Measurements from ENCODE around the gene ATP11B. TPM values are rescaled to one million over a fixed set of nuclear protein-coding genes. Genes with fewer than 3 reads are reported as not detected.

ATP11B gene
- total RNA-seq, 1 donor, result 79.9 TPM

DNA sequence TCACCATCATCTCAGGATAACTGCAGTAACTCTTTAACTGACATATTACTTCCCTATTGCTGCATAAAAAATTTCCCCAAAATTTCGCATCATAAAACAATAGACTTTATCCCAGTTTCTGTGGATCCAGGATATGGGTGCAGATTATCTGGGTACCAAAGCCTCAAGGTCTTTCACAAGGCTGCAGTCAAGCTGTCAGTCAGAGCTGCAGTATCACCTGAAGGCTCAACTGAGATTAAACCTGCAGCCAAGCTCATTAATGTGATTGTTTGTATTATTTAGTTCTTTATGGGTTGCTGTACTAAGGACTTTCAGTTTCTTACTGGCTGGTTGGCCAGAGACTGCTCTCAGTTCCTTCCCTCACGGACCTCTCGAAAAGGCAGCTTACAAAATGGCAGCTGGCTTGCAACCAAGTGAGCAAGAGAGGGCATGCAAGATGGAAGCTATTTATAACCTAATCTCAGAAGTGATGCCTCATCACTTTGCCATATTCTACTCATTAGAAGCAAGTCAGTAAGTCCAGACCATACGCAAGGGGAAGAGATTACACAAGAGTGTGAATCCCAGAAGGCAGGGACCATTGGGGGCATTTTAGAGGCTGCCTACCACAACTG lies 132.1 kb downstream of the ATP11B start:
- DNase-seq (ENCODE audit: low read depth), result peak; percentile 53

DNA sequence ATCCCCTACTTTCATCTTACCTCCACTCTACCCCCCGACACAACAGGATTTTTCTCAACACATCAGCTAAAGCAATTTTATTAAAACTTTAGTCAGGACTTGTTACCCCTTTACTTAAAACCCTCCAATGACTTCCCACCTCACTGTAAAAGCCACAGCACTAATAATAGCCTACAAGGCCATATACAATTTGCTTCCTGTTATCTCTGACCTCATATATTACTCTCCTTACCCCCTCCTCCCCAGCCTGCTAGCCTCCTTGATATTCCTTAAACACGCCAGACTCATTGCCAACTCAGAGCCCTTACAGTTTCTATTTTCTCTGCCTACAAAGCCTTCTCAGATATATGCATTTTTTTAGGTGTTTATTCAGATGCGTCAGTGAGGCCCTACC lies 132.6 kb downstream of the ATP11B start:
- DNase-seq (ENCODE audit: low read depth), result no peak
- no peak overlapping the region for H3K4me3 ChIP-seq (ENCODE audit: low read depth, low read length)
- TF ChIP-seq, protein P1, sequence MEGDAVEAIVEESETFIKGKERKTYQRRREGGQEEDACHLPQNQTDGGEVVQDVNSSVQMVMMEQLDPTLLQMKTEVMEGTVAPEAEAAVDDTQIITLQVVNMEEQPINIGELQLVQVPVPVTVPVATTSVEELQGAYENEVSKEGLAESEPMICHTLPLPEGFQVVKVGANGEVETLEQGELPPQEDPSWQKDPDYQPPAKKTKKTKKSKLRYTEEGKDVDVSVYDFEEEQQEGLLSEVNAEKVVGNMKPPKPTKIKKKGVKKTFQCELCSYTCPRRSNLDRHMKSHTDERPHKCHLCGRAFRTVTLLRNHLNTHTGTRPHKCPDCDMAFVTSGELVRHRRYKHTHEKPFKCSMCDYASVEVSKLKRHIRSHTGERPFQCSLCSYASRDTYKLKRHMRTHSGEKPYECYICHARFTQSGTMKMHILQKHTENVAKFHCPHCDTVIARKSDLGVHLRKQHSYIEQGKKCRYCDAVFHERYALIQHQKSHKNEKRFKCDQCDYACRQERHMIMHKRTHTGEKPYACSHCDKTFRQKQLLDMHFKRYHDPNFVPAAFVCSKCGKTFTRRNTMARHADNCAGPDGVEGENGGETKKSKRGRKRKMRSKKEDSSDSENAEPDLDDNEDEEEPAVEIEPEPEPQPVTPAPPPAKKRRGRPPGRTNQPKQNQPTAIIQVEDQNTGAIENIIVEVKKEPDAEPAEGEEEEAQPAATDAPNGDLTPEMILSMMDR (IDR thresholded peaks at IDR 0.05; ENCODE audit: insufficient read depth, low read depth, low read length), result no peak

More for the DNA sequence above, 132.1 kb downstream of the ATP11B start:
- no peak overlapping the region for H3K4me3 ChIP-seq (ENCODE audit: low read depth, low read length)
- TF ChIP-seq, protein P1 (IDR thresholded peaks at IDR 0.05; ENCODE audit: insufficient read depth, low read depth, low read length), result no peak

DNA sequence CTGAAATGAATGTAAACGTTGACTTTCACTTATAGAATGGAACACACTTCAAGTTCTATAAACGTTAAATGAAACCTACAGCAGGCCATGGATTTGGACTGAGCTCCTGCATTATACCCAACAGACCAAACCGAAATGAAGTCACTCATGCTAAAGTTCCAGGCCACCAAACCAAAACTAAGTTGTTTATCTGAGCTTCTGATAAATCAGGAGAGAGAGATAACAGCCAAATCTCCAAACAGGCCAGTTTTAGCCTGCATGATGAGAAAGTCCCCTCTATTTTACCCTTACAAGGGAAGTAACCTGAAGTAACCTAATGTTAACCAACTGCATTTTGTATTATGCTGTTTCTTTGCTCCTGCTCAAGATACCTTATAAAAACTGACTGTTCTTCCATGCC lies 142.5 kb downstream of the ATP11B start:
- DNase-seq (ENCODE audit: low read depth), result no peak
- H3K4me3 ChIP-seq (ENCODE audit: low read depth, low read length), result no peak overlapping the region
- TF ChIP-seq, protein P1 (IDR thresholded peaks at IDR 0.05; ENCODE audit: insufficient read depth, low read depth, low read length), result no peak

DNA sequence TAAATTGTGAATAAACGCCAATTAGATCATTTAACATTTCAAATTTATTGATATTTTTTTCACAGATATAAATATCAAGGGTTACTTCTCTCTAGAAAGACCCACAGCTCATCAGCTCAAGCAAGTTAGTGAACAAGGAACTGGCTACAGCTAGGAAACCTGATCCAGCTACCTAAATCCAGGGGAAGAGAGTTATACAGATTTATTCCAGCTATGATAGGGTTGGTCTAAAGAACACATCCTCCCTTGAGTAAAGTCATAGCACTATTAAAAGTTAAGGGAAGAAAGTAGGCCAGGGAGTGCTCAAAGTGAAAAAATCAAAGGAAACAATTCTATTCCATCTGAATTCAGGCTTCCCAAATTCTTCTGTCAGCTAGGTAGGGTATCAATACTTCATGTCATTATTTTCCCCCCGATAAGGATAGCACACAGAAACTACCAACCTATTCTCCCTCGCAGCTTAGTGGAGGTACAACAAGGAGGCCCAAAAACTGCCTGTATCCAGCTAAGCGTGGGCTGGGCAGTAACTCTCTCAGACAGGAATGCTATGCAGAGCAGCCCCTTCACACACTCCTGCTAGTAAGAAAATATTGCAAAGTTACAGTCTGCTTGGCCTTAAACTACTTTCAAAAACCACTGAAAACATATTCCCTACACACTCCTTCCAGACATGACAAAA lies 143.1 kb downstream of the ATP11B start:
- TF ChIP-seq, protein P1 (IDR thresholded peaks at IDR 0.05; ENCODE audit: insufficient read depth, low read depth, low read length), result no peak
- DNase-seq (ENCODE audit: low read depth), result no peak
- H3K4me3 ChIP-seq (ENCODE audit: low read depth, low read length), result no peak overlapping the region

DNA sequence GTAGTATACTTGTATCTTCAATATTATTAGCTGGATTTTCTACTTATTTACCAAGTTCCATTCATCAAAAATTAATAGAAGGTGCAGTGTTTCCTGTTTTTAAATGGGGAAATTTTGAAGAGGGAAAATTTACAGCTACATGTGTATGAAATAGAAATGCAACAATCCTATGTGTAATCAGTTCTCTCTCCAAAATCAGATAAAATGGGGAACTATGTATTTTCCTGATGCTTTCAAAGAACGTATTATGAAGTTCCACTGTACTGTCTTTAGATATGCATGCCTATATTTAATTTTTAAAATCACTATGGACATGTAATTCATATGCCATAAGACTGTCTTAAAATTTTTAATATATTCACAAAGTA lies 143.6 kb downstream of the ATP11B start:
- H3K4me3 ChIP-seq (ENCODE audit: low read depth, low read length), result no peak overlapping the region
- TF ChIP-seq, protein P1 (IDR thresholded peaks at IDR 0.05; ENCODE audit: insufficient read depth, low read depth, low read length), result no peak
- no peak for DNase-seq (ENCODE audit: low read depth)

DNA sequence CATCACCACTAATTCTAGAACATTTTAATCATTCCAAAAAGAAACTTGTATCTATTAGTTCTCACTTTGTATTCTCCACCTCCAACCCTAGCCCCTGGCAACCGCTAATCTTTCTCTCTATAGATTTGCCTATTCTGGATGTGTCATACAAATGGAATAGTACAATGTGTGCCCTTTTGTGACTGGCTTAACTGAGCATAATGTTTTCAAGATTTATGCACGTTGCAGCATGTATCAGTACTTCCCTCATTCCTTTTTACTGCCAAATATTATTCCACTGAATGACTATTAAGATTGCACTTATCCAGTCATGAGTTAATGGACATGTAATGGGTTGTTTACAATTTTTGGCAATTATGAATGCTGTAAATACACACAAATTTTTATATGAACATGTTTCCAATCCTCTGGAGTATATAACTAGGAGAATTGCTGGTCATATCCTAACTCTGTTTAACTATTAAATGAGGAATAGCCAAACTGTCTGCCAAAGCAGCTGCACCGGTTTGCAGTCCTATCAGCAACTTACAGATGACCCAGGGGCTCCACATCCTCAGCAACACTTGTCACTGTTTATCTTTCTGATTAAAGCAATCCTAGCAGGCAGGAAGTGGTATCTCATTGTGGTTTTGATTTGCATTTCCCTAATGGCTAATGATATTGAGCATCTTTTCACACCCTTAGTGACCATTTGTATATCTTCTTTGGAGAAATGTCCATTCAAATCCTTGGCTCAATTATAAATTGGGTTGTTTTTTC lies 144.2 kb downstream of the ATP11B start:
- no peak overlapping the region for H3K4me3 ChIP-seq (ENCODE audit: low read depth, low read length)
- DNase-seq (ENCODE audit: low read depth), result peak; percentile 39
- TF ChIP-seq, protein P1 (IDR thresholded peaks at IDR 0.05; ENCODE audit: insufficient read depth, low read depth, low read length), result no peak
